ENCODE measurements around the gene CALHM4. TPM values are rescaled to one million over a fixed set of nuclear protein-coding genes. Genes with fewer than 3 reads are reported as not detected.

Gene CALHM4
- not detected in 2 replicates for total RNA-seq (ENCODE audit: low replicate concordance)

- Histone ChIP-seq H3K36me3 (no peaks in the 10 kb centered on the region), H3K4me3 (no peak within 1 kb of the TSS), H3K4me1 (no peaks in the 10 kb centered on the region), H3K9ac (no peak within 1 kb of the TSS), H3K4me2 (no peak within 1 kb of the TSS), H3K27ac (no peak within 1 kb of the TSS), H3K9me3 (ENCODE audit: low read depth) (no peaks in the 10 kb centered on the region), H3F3A (ENCODE audit: low read depth) (no peaks in the 10 kb centered on the region), H3K79me2 (ENCODE audit: low read depth) (no peaks in the 10 kb centered on the region), H4K20me1 (ENCODE audit: low read depth) (no peaks in the 10 kb centered on the region), H3K27me3 (no peaks in the 10 kb centered on the region), H2AFZ (replicated peaks) (no peak within 1 kb of the TSS)
- Mint-ChIP-seq H3K4me3 (no peak within 1 kb of the TSS), H3K27me3 (ENCODE audit: insufficient read depth, low read depth) (peaks cover 5% of the 10 kb centered on the region), H3K4me1 (peaks cover 4% of the 10 kb centered on the region), H3K36me3 (no peaks in the 10 kb centered on the region), H3K9me3 (no peaks in the 10 kb centered on the region), H3K27ac (no peak within 1 kb of the TSS)
- TF ChIP-seq EZH2 (IDR thresholded peaks at IDR 0.05), result no peak
- TF ChIP-seq EZH2phosphoT487 (IDR thresholded peaks at IDR 0.05), result no peak
- TF ChIP-seq CTCF (IDR thresholded peaks at IDR 0.05), result no peak
- DNase-seq (ENCODE audit: low spot score), result no peak
Observed at GRCh38 chr6:116553451-116553850, at the start of gene CALHM4. Gene CALHM4, plus strand, starts transcription at chr6:116553751. Its CDS starts 43 bp downstream, at chr6:116553794.

- Mint-ChIP-seq H3K4me3 (no peak overlapping the region), H3K4me1 (peaks cover 12% of the 10 kb centered on the region), H3K36me3 (peaks cover 3% of the 10 kb centered on the region), H3K9me3 (peaks cover 60% of the 10 kb centered on the region), H3K27me3 (ENCODE audit: insufficient read depth, low read depth) (peaks cover 6% of the 10 kb centered on the region), H3K27ac (no peak overlapping the region)
- Histone ChIP-seq H2AFZ (replicated peaks) (no peak overlapping the region), H3K9me3 (ENCODE audit: low read depth) (no peaks in the 10 kb centered on the region), H3K4me3 (no peak overlapping the region), H3K27me3 (no peaks in the 10 kb centered on the region), H3K27ac (no peak overlapping the region), H3K4me1 (no peaks in the 10 kb centered on the region), H3K4me2 (no peak overlapping the region), H3F3A (ENCODE audit: low read depth) (peaks cover 5% of the 10 kb centered on the region), H3K9ac (no peak overlapping the region), H3K36me3 (no peaks in the 10 kb centered on the region), H4K20me1 (ENCODE audit: low read depth) (no peaks in the 10 kb centered on the region), H3K79me2 (ENCODE audit: low read depth) (no peaks in the 10 kb centered on the region)
- no peak for TF ChIP-seq EZH2phosphoT487 (IDR thresholded peaks at IDR 0.05)
- no peak for TF ChIP-seq EZH2 (IDR thresholded peaks at IDR 0.05)
- TF ChIP-seq CTCF (IDR thresholded peaks at IDR 0.05), result no peak
- no peak for DNase-seq (ENCODE audit: low spot score)
Observed at GRCh38 chr6:116507324-116507723, 46.2 kb upstream of the CALHM4 start.

GRCh38 chr6:116508527-116508926, 45.0 kb upstream of the CALHM4 start:
- H3K79me2 ChIP-seq (ENCODE audit: low read depth), result no peaks in the 10 kb centered on the region
- H3K4me3 Mint-ChIP-seq, result no peak overlapping the region
- peaks cover 22% of the 10 kb centered on the region for H3K4me1 Mint-ChIP-seq
- no peaks in the 10 kb centered on the region for H3K36me3 ChIP-seq
- H3F3A ChIP-seq (ENCODE audit: low read depth), result peaks cover 5% of the 10 kb centered on the region
- no peaks in the 10 kb centered on the region for H3K27me3 ChIP-seq
- H3K27ac Mint-ChIP-seq, result no peak overlapping the region
- peaks cover 49% of the 10 kb centered on the region for H3K9me3 Mint-ChIP-seq
- H3K4me2 ChIP-seq, result no peak overlapping the region
- H4K20me1 ChIP-seq (ENCODE audit: low read depth), result no peaks in the 10 kb centered on the region
- H3K36me3 Mint-ChIP-seq, result peaks cover 3% of the 10 kb centered on the region
- H3K9me3 ChIP-seq (ENCODE audit: low read depth), result no peaks in the 10 kb centered on the region
- no peak for DNase-seq (ENCODE audit: low spot score)
- H3K4me3 ChIP-seq, result no peak overlapping the region
- H3K4me1 ChIP-seq, result no peaks in the 10 kb centered on the region
- no peak overlapping the region for H2AFZ ChIP-seq (replicated peaks)
- H3K9ac ChIP-seq, result no peak overlapping the region
- H3K27me3 Mint-ChIP-seq (ENCODE audit: insufficient read depth, low read depth), result peaks cover 4% of the 10 kb centered on the region
- no peak overlapping the region for H3K27ac ChIP-seq
- TF ChIP-seq EZH2 (IDR thresholded peaks at IDR 0.05), result no peak
- no peak for TF ChIP-seq CTCF (IDR thresholded peaks at IDR 0.05)
- no peak for TF ChIP-seq EZH2phosphoT487 (IDR thresholded peaks at IDR 0.05)

Measured in neural progenitor cell (in vitro differentiated cells).